Measurements from ENCODE around the gene SLC22A15.

Gene SLC22A15

GRCh38 chr1:116110567-116111523 is 134.5 kb downstream of the SLC22A15 start, which contains the start of gene MAB21L3:
Gene MAB21L3, plus strand, starts transcription at chr1:116111399. Its CDS starts 1,217 bp downstream, at chr1:116112616.
- DNase-seq: no peak

GRCh38 chr1:116111524-116112021 is 135.3 kb downstream of the SLC22A15 start:
- DNase-seq: peak; percentile 21

GRCh38 chr1:116112388-116113140 is 136.3 kb downstream of the SLC22A15 start:
- no peak for DNase-seq

GRCh38 chr1:116113615-116114014 is 137.3 kb downstream of the SLC22A15 start:
- no peak for DNase-seq

GRCh38 chr1:116115476-116116439 is 139.4 kb downstream of the SLC22A15 start:
- DNase-seq: no peak

GRCh38 chr1:116118471-116118870 is 142.2 kb downstream of the SLC22A15 start:
- DNase-seq: no peak
